Mesendoderm (in vitro differentiated cells): Measurements from ENCODE around the gene GRIN2C.

ENCODE experiments used
- DNase-seq: peaks from one replicate; pipeline ENCODE4 v3.0.0; 2013
- H2AK5ac ChIP-seq: 2 replicates; pipeline ENCODE4 v1.6.1; 2013; ENCODE audit warnings: low read length, inconsistent platforms
- H2BK120ac ChIP-seq: 2 replicates; pipeline ENCODE4 v1.6.1; 2013; ENCODE audit warnings: low read depth, mild to moderate bottlenecking, low read length, moderate library complexity, mixed read lengths
- H2BK15ac ChIP-seq: replicated peaks from 2 replicates; pipeline ENCODE4 v1.6.1; 2013; ENCODE audit warnings: low read depth, mild to moderate bottlenecking, moderate library complexity
- H2BK5ac ChIP-seq: 2 replicates; pipeline ENCODE4 v1.6.1; 2013; ENCODE audit warnings: low read length, inconsistent platforms
- H3K18ac ChIP-seq: 2 replicates; pipeline ENCODE4 v1.6.1; 2013; ENCODE audit warnings: mild to moderate bottlenecking, low read length, mixed read lengths
- H3K23ac ChIP-seq: one replicate; pipeline ENCODE4 v1.6.1; 2013; ENCODE audit warnings: low read length
- H3K27ac ChIP-seq: 2 replicates; pipeline ENCODE4 v1.5.1; 2013; ENCODE audit warnings: low read depth, mild to moderate bottlenecking, inconsistent platforms, low read length, moderate library complexity
- H3K27me3 ChIP-seq: 2 replicates; pipeline ENCODE4 v1.6.1; 2013; ENCODE audit warnings: low read length, control low read depth, mild to moderate bottlenecking, inconsistent platforms; ENCODE audit not compliant: insufficient read depth, poor library complexity
- H3K36me3 ChIP-seq: 2 replicates; pipeline ENCODE4 v1.6.1; 2013; ENCODE audit warnings: low read length, inconsistent platforms; ENCODE audit not compliant: control insufficient read depth, insufficient read depth
- H3K4ac ChIP-seq: one replicate; pipeline ENCODE4 v1.6.1; 2013; ENCODE audit warnings: low read depth, mild to moderate bottlenecking, low read length, moderate library complexity
- H3K4me1 ChIP-seq: 2 replicates; pipeline ENCODE4 v1.6.1; 2013; ENCODE audit warnings: low read depth, low read length, inconsistent platforms; ENCODE audit not compliant: control insufficient read depth
- H3K4me2 ChIP-seq: 2 replicates; pipeline ENCODE4 v1.6.1; 2013; ENCODE audit warnings: low read length
- H3K4me3 ChIP-seq: 2 replicates; pipeline ENCODE4 v1.5.1; 2013; ENCODE audit warnings: mild to moderate bottlenecking, low read length
- H3K56ac ChIP-seq: one replicate; pipeline ENCODE4 v1.6.1; 2013; ENCODE audit warnings: low read length
- H3K79me1 ChIP-seq: 2 replicates; pipeline ENCODE4 v1.6.1; 2013; ENCODE audit warnings: low read length, inconsistent platforms
- H3K79me2 ChIP-seq: 2 replicates; pipeline ENCODE4 v1.6.1; 2013; ENCODE audit warnings: mild to moderate bottlenecking, low read length; ENCODE audit not compliant: control insufficient read depth, insufficient read depth
- H3K9ac ChIP-seq: 2 replicates; pipeline ENCODE4 v1.6.1; 2013; ENCODE audit warnings: low read length, inconsistent platforms
- H4K5ac ChIP-seq: one replicate; pipeline ENCODE4 v1.6.1; 2013; ENCODE audit warnings: low read length
- H4K8ac ChIP-seq: one replicate; pipeline ENCODE4 v1.6.1; 2013; ENCODE audit warnings: low read depth, mild to moderate bottlenecking, control low read depth, low read length, moderate library complexity
- WGBS: extraction: QIAGEN DNeasy Blood & Tissue Kit; methylation state at CpG from one replicate; pipeline ENCODE4 v1.1.7; 2013; ENCODE audit warnings: low lambda C conversion rate, missing lambda C conversion rate; ENCODE audit not compliant: insufficient coverage; ENCODE audit errors: extremely low coverage; 5-methylcytosine and 5-hydroxymethylcytosine counted together

Gene GRIN2C

DNA sequence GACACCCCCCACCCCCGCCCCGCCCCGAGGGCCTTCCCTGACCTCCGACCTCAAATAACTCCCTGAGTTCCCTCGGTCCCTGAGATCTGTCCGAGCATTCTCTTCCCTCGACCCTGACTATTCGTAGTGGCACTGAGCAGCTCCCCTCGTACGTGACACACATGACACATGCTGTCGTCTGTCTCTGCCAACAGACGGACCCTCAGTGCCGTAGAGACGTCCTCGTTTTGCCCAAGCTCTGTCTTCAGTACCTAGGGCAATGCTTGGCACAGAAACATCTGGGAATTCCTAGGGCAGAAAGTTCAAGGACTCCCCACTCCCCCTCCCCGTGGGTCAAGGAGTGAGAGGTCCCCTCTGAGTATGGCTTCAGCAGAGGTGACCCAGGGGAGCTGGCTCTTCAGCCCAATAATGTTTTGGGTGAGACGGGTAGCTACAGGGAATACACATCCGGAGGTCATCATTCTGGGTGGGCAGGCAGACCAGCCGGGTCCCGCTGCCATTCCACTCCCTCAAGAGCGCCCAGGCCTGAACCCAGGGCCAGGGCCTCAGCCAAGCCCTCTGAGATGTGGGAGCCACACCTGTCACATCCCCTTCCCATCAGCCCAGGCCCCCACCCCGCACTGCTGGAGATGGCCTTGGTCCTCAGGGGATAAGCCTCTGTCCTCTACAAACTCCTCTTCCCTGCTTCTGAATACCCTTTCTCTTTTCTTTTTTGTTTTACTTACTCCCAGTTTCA is 34.4 kb upstream of the GRIN2C start:
- H2BK15ac ChIP-seq, result no peak overlapping the region
- no CpG with 5 or more reads among the region's 22 CpGs for WGBS
- H3K79me1 ChIP-seq, result no peaks in the 10 kb centered on the region
- H4K5ac ChIP-seq, result no peak overlapping the region
- no peak overlapping the region for H2AK5ac ChIP-seq
- H3K9ac ChIP-seq, result peak overlapping the region; percentile 41
- no peak overlapping the region for H2BK5ac ChIP-seq
- H3K4ac ChIP-seq, result no peak overlapping the region
- H3K27me3 ChIP-seq, result no peaks in the 10 kb centered on the region
- no peak overlapping the region for H3K27ac ChIP-seq
- H3K18ac ChIP-seq, result no peak overlapping the region
- peak overlapping the region; percentile 88 for H3K4me2 ChIP-seq
- H3K79me2 ChIP-seq, result no peaks in the 10 kb centered on the region
- H3K56ac ChIP-seq, result peak overlapping the region; percentile 82
- DNase-seq, result no peak
- no peak overlapping the region for H4K8ac ChIP-seq
- H3K4me1 ChIP-seq, result peaks cover 3% of the 10 kb centered on the region
- no peaks in the 10 kb centered on the region for H3K36me3 ChIP-seq
- no peak overlapping the region for H3K23ac ChIP-seq
- no peak overlapping the region for H2BK120ac ChIP-seq
- no peak overlapping the region for H3K4me3 ChIP-seq

DNA sequence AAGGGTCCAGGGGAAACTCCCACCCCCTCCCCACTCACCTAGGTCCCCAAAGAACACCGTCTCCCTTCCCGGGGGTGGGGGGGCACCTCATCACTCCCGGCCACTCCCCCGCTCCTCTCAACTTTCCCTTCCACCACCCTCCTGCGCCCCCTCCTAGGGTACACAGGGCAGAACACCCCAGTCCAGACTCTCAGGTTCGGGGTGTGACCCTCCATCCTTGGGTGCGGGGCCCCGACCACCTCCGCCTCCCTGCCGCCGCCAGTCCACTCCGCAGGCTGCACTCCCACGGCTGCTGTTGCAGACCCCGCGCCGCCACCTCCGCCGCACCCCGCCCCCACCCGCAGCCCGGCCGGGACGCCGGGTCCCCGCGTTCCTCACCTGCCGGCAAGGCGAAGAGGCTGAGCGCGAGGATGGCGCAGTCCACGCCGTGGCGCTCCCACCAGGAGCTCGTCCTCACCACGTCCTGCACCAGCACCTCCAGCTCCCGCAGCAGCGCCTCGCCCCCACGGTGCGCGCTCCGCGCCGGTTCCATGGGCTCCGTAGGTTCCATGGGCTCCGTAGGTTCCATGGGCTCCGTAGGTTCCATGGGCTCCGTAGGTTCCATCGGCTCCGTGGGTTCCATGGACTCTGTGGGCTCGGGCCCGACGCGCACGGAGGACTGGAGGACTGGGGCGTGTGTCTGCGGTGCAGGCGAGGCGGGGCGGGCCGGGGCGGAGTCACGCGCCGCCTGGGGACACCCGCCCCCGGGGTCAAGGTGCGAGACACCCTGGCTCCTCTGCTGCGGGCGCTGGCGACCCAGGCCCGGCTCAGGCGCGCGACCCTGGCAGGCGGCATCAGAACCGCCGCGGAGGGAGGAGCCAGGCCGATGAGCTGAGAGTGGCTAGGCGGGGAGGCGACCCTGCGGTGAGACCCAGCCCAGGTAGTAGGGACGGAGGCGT is 33.6 kb upstream of the GRIN2C start, which contains the start of gene FADS6:
Gene FADS6 (minus strand): TSS at position 660 of the 938 bp plus-strand sequence. CDS start 38 bp downstream, at position 622.
- Histone ChIP-seq H3K79me2 (no peaks in the 10 kb centered on the region), H3K27ac (no peak within 1 kb of the TSS), H2AK5ac (no peak within 1 kb of the TSS), H2BK120ac (no peak within 1 kb of the TSS), H3K4ac (no peak within 1 kb of the TSS), H4K5ac (no peak within 1 kb of the TSS), H3K23ac (peak within 1 kb of the TSS; percentile 57), H3K9ac (peak within 1 kb of the TSS; percentile 66), H3K27me3 (no peaks in the 10 kb centered on the region), H3K79me1 (no peaks in the 10 kb centered on the region), H2BK5ac (no peak within 1 kb of the TSS), H3K18ac (no peak within 1 kb of the TSS), H3K4me2 (peak within 1 kb of the TSS; percentile 88), H2BK15ac (no peak within 1 kb of the TSS), H3K4me3 (peak within 1 kb of the TSS; percentile 55), H4K8ac (no peak within 1 kb of the TSS), H3K4me1 (peaks cover 3% of the 10 kb centered on the region), H3K36me3 (no peaks in the 10 kb centered on the region), H3K56ac (peak within 1 kb of the TSS; percentile 82)
- WGBS, result no CpG with 5 or more reads among the region's 86 CpGs
- DNase-seq, result no peak

DNA sequence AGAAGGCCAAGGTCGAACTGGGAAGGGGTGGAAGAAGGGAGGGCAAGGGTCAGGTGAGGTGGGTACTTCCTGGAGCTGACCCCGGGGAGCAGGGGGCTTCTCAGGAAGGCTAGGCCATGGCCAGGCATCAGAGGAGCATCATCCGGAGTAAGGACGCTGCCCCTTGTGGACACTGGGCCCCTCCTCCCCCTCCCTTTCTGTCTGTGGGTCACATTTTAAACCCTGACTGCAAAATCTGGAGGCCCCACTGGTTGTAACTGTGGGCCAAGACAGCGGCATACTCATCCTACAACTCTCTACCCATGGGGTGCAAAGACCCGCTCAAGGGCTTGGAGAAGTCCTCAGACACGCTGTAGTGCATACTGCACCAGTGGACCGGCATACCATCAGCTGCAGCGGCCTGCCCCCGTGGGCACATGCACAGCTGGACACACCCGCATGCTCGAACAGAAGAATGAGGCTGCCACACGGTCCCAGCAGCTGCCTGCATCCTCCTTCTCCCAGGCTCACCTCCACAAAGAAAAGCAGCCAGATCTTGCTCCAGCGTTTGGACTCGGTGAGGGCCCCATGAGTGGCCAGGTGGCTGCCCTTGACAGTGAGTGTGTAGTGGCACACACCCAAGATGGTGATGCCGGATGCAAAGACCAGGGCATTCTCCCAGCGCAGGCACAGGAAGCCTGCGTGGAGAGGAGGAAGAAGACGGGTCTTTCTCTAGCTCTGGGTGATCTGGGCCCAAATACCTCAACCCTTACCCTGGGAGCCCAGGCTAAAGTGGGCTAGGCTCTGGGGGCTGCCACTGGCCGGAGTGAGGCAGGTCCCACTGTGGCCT is 32.5 kb upstream of the GRIN2C start:
- H2AK5ac ChIP-seq, result no peak overlapping the region
- H3K9ac ChIP-seq, result no peak overlapping the region
- H3K79me2 ChIP-seq, result no peaks in the 10 kb centered on the region
- H3K27ac ChIP-seq, result no peak overlapping the region
- no peak for DNase-seq
- no peaks in the 10 kb centered on the region for H3K79me1 ChIP-seq
- H3K23ac ChIP-seq, result no peak overlapping the region
- no peak overlapping the region for H2BK120ac ChIP-seq
- H2BK5ac ChIP-seq, result no peak overlapping the region
- H3K27me3 ChIP-seq, result no peaks in the 10 kb centered on the region
- no peak overlapping the region for H3K4me3 ChIP-seq
- H3K56ac ChIP-seq, result peak overlapping the region; percentile 82
- H3K36me3 ChIP-seq, result no peaks in the 10 kb centered on the region
- WGBS, result no CpG with 5 or more reads among the region's 20 CpGs
- no peak overlapping the region for H3K4me2 ChIP-seq
- H3K4ac ChIP-seq, result no peak overlapping the region
- H3K4me1 ChIP-seq, result peaks cover 3% of the 10 kb centered on the region
- H2BK15ac ChIP-seq, result no peak overlapping the region
- H4K8ac ChIP-seq, result no peak overlapping the region
- no peak overlapping the region for H3K18ac ChIP-seq
- no peak overlapping the region for H4K5ac ChIP-seq

DNA sequence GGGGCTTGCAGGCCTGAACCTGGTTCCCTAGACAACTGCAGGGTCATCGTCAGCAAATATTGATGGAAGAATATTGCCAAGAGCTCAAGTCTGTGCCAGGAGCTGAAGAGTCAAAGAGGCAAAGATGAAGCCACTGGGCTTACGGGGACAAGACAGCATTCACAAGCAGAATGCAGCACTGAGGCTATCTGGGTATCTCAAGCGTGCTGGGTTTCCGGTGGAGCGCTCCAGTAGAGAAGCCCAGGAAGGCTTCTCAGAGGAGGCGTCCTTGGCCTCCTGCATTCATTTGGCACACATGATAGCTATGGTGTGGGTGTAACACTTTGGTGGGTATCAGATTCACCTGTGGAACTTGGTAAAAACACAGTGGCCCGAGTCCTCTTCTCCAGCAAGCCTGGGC is 30.9 kb upstream of the GRIN2C start:
- H2BK15ac ChIP-seq, result no peak overlapping the region
- no peak overlapping the region for H3K4me2 ChIP-seq
- no peak overlapping the region for H4K8ac ChIP-seq
- no peak overlapping the region for H2BK120ac ChIP-seq
- no peak overlapping the region for H3K56ac ChIP-seq
- no CpG with 5 or more reads among the region's 7 CpGs for WGBS
- no peak overlapping the region for H4K5ac ChIP-seq
- H3K79me1 ChIP-seq, result no peaks in the 10 kb centered on the region
- H3K23ac ChIP-seq, result no peak overlapping the region
- no peak overlapping the region for H2AK5ac ChIP-seq
- no peak overlapping the region for H3K18ac ChIP-seq
- no peaks in the 10 kb centered on the region for H3K27me3 ChIP-seq
- no peaks in the 10 kb centered on the region for H3K36me3 ChIP-seq
- no peak overlapping the region for H3K9ac ChIP-seq
- H3K4ac ChIP-seq, result no peak overlapping the region
- no peak for DNase-seq
- H3K4me3 ChIP-seq, result no peak overlapping the region
- no peak overlapping the region for H3K27ac ChIP-seq
- H3K4me1 ChIP-seq, result peaks cover 3% of the 10 kb centered on the region
- H3K79me2 ChIP-seq, result no peaks in the 10 kb centered on the region
- H2BK5ac ChIP-seq, result no peak overlapping the region

DNA sequence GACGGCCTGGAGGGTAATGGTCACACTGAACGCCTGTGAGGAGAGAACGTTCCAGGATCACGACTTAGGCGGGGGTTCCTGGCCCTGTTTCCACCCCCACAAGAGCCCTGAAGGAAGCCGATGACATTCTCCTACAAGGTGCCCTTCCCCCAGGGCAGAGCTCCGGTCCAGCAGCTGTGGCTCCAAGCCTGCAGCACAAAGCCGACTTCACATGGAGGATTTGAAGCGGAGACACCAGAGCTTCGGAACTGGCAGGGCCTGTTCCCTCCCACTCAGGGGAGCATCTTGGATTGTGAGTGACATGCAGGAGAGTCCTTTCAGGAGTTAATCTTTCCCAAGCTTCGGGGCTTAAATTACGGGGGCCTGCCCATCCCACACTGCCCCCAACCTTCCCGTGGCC is 28.8 kb upstream of the GRIN2C start:
- H3K4me3 ChIP-seq, result no peak overlapping the region
- H3K23ac ChIP-seq, result no peak overlapping the region
- DNase-seq, result no peak
- H3K36me3 ChIP-seq, result no peaks in the 10 kb centered on the region
- H3K4me2 ChIP-seq, result no peak overlapping the region
- no peak overlapping the region for H3K56ac ChIP-seq
- H3K79me2 ChIP-seq, result no peaks in the 10 kb centered on the region
- no peak overlapping the region for H2BK15ac ChIP-seq
- H3K79me1 ChIP-seq, result no peaks in the 10 kb centered on the region
- H4K5ac ChIP-seq, result no peak overlapping the region
- H3K4me1 ChIP-seq, result no peaks in the 10 kb centered on the region
- no peak overlapping the region for H2BK5ac ChIP-seq
- no peak overlapping the region for H3K4ac ChIP-seq
- no peaks in the 10 kb centered on the region for H3K27me3 ChIP-seq
- no CpG with 5 or more reads among the region's 13 CpGs for whole genome bisulfite sequencing
- no peak overlapping the region for H3K27ac ChIP-seq
- no peak overlapping the region for H4K8ac ChIP-seq
- H2AK5ac ChIP-seq, result no peak overlapping the region
- H3K9ac ChIP-seq, result no peak overlapping the region
- no peak overlapping the region for H2BK120ac ChIP-seq
- H3K18ac ChIP-seq, result no peak overlapping the region
